HG03280 (cell line): ENCODE data around the gene SLC25A6.
"Not testable (repeated sequence)": the region's sequence is repeated elsewhere in the genome, so short reads cannot be mapped to it uniquely, and the experiment has no call there.

Experiments
- ATAC-seq: cut with Tn5 transposase; IDR thresholded peaks from one replicate; pipeline ENCODE4 v1.9.1; 2021; ENCODE audit warnings: mild to moderate bottlenecking, moderate library complexity; ENCODE audit not compliant: unreplicated experiment

SLC25A6 gene

DNA sequence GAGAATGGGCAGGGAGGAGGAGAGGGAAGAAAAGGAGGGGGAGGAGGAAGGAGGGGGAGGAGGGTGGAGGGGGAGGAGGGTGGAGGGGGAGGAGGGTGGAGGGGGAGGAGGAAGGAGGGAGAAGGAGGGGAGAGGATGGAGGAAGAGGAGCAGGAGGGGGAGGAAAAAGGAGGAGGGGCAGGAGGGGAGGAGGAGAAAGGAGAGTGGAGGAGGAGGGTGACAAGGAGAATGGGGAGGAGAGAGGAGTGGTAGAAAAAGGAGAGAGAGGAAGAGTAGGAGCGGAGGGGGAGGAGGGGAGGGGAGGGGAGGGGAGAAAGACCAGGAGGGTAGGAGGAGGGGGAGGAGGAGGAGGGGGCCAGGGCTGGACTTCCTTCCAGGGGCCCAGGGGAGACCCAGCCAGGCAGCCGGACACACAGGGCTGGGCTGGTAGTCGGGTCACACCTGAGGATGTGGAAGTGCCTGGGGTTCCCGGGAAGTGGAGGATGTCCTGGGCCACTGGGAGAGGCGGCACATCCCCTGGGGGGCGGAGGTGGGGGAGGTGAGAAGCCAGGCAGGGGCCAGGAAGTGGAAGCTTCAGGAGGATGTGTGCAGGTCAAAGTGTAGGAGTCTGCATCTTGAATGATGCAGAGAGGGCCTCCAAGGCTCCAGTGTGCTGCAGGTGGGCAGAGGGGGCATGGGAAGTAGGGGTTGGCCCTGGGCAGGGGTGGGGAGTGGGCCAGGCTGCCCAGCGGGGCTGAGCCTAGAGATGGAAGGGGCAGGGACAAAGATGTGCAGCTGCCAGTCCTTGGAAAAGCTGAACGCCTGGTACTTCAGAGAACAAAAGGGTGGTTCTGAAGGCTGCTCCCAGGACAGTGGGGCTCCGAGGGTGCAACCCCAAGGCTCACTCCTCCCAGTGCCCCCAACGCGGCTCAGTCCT lies 36.5 kb downstream of the SLC25A6 start:
- no peak for ATAC-seq

DNA sequence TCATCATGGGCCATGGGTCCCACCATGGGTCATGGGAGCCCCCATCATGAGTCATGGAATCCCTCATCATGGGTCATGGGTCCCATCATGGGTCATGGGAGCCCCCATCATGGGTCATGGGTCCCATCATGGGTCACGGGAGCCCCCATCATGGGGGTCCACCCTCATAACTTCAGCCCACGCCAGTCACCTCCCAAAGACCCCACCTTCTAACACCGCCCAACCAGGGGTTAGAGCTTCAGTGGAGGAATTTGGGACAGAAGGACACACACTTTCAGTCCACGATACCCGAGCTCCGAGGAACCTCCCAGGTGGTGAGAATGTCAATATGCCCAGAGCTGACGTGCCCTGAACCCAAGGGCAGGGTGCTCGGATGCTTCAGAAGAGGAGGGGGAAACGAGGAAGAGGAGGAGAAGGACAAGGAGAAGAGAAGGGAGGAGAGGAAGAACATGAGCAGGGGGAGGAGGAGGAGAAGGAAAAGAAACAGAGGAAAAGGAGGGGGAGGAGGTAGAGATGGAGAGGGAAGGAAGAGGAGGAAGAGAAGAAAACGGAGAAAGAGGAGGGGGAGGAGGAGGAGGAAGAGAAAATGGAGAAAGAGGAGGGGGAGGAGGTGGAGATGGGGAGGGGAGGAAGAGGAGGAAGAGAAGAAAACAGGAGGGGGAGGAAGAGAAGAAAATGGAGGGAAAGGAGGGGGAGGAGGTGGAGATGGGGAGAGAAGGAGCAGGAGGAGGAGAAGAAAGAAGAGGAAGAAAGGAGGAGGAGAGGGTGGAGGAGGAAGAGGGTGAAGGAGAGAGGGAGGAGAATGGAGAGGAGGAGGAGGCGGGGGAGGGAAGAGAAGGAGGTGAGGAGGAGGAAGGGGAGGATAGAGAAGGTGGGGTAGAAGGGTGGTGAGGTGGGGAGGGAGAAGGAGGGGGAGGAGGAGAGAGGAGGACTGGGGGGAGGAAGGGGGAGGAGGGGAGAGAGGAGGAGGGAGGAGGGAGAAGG lies 37.6 kb downstream of the SLC25A6 start:
- ATAC-seq, result no peak

DNA sequence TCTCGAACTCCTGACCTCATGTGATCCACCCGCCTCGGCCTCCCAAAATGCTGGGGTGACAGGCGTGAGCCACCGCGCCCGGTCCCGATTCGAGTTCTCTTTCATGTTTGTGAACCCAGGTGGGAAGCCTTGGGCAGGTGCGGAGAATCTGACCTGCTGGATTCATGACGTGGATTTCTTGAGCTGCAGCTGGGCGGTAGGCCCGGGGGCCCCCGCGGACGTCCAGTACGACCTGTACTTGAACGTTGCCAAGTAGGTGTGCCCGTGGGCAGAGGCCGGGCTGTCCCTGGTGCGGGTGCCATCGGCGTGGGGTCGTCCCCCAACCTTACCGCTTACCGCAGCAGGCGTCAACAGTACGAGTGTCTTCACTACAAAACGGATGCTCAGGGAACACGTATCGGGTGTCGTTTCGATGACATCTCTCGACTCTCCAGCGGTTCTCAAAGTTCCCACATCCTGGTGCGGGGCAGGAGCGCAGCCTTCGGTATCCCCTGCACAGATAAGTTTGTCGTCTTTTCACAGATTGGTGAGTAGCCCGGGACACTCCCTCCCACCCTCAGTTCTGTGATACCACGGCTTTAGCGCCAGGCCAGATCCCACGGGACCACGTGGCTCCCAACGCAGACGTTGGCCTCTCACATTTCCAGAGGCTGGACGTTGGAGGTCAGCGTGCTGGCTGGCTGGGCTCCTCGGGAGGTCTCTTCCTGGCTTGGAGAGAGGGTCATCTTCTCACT lies 39.8 kb downstream of the SLC25A6 start:
- ATAC-seq, result no peak

- not testable (repeated sequence) for ATAC-seq
Observed at GRCh38 chrX:1349606-1350005, 42.3 kb downstream of the SLC25A6 start.

DNA sequence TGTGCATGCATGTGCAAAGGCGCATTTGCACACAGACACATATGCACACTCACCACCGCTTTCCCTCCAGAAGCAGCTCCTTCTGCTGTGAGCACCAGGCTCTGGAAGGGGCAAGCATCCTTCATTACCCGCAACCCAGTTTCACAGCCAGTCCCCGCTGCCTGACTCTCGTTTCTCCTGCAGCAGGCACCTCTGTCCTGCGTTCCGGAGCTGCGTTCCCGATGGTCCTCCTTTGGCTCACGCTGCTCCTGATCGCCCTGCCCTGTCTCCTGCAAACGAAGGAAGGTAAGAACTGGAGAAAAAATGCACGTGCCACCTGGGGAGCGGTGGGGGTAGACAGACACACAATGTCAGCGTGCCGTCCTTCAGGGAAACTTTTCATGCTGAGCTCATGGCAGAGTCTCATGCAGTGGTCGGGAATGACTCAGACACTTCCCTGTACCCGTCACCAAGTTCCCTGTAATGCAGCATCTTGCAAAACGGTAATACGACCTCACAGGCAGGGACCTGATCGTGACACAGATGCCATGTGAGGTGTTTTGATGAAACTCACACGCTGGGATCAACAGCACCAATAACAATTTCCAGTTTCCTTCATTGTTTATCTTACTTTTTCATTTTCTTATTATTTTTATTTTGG lies 50.2 kb downstream of the SLC25A6 start:
- no peak for ATAC-seq

- no peak for ATAC-seq
Observed at GRCh38 chrX:1336948-1337779, 54.7 kb downstream of the SLC25A6 start.

DNA sequence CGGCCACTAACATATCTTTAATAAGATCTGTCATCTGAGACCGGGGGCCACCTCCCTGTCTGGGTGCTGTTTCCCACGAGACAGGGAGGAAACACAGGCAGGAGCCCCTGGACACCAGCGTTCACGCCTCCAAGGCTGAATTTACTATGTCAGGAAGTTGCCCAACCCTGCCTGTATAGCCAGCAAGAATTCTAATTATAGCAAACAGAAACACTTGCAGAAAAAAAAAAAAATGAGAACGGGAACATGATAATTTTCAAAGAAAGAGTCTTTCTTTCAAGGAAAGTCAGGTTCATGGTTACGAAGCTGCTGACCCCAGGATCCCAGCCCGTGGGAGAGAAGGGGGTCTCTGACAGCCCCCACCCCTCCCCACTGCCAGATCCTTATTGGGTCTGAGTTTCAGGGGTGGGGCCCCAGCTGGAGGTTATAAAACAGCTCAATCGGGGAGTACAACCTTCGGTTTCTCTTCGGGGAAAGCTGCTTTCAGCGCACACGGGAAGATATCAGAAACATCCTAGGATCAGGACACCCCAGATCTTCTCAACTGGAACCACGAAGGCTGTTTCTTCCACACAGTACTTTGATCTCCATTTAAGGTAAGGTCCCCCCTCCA lies 55.5 kb downstream of the SLC25A6 start, which contains the start of gene IL3RA:
TSS of gene IL3RA (plus strand) at position 455 of the 613 bp plus-strand sequence. CDS start 4,981 bp downstream, outside the sequence.
- no peak for ATAC-seq
